Motor neuron (in vitro differentiated cells): Measurements from ENCODE around the gene DGCR6L. TPM values are rescaled to one million over a fixed set of nuclear protein-coding genes. Genes with fewer than 3 reads are reported as not detected.
"Not testable (repeated sequence)": the region's sequence is repeated elsewhere in the genome, so short reads cannot be mapped to it uniquely, and the experiment has no call there.

Experiments
- ATAC-seq, 8 experiments: fragments of 200-7000 bp; cut with Tn5 transposase; replicated peaks in 6 of 8; 2 replicates each; pipeline ENCODE4 v1.8.0; 2021; ENCODE audit warnings: mild to moderate bottlenecking in 8 of 8, moderate library complexity in 8 of 8
- H3K27ac ChIP-seq, 2 donors: fragments of 250-450 bp; sonication (Bioruptor Pico); 2 replicates each; pipeline ENCODE4 v1.9.0; 2021; ENCODE audit warnings: antibody characterized with exemption in 2 of 2, mild to moderate bottlenecking in 2 of 2, moderate library complexity in 1 of 2
- H3K4me1 ChIP-seq, 2 donors: fragments of 250-450 bp; sonication (Bioruptor Pico); replicated peaks in 1 of 2; 2 replicates each; pipeline ENCODE4 v1.6.1; 2021; ENCODE audit warnings: antibody characterized with exemption in 2 of 2, mild to moderate bottlenecking in 2 of 2, moderate library complexity in 1 of 2
- H3K4me3 ChIP-seq, 5 donors: fragments of 250-450 bp; sonication (Bioruptor Pico); 2 replicates each; pipeline ENCODE4 v1.9.0; 2021; ENCODE audit warnings: antibody characterized with exemption in 5 of 5, mild to moderate bottlenecking in 5 of 5, moderate library complexity in 4 of 5
- WGBS, 10 experiments: fragments of 450-650 bp; shearing (Covaris generic); methylation state at CpG; one replicate each; pipeline ENCODE4 v1.0.0; 2022; 5-methylcytosine and 5-hydroxymethylcytosine counted together
- in situ Hi-C, 9 experiments: fragments of 400-800 bp; cut with MboI; loops; one replicate each; pipeline ENCODE4 v1.15.0; 2021; ENCODE audit warnings: low sequenced_read_pairs in 9 of 9, low pct_unique_long_range_greater_than_20kb in 2 of 9; ENCODE audit not compliant: unreplicated experiment in 9 of 9
- total RNA-seq, 8 experiments: library from RNA; unstranded; fragments of 300-600 nt; gene quantifications; 2 replicates each; pipeline versions ENCODE4 v1.2.3 to v1.2.4, GENCODE V29; 2022

Gene DGCR6L
- total RNA-seq, 8 experiments from 2014 or later = 31.4 to 62.4 (median 41.0) TPM

DNA sequence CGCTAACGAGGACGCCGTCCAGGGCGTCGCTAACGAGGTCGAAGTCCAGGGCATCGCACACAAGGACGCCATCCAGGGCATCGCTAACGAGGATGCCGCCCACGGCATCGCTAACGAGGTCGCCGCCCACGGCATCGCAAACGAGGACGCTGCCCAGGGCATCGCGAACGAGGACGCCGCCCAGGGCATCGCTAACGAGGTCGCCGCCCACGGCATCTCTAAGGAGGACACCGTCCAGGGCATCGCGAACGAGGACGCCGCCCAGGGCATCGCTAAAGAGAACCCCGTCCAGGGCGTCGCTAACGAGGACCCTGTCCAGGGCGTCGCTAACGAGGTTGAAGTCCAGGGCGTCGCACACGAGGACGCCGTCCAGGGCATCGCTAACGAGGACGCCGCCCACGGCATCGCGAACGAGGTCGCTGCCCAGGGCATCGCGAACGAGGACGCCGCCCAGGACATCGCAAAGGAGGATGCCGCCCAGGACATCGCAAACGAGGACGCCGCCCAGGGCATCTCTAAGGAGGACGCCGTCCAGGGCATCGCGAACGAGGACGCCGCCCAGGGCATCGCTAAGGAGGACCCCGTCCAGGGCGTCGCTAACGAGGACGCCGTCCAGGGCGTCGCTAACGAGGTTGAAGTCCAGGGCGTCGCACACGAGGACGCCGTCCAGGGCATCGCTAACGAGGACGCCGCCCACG, 36.2 kb upstream of the DGCR6L start:
- in situ Hi-C loops, H3K4me1 ChIP-seq, ATAC-seq, H3K4me3 ChIP-seq, H3K27ac ChIP-seq: not testable (repeated sequence)
- WGBS, 10 experiments = 80 to 100% (median 91%) methylated on average over 2 to 26 of the region's 98 CpGs; no CpG with 5 or more reads in 6 of the 10 experiments

DNA sequence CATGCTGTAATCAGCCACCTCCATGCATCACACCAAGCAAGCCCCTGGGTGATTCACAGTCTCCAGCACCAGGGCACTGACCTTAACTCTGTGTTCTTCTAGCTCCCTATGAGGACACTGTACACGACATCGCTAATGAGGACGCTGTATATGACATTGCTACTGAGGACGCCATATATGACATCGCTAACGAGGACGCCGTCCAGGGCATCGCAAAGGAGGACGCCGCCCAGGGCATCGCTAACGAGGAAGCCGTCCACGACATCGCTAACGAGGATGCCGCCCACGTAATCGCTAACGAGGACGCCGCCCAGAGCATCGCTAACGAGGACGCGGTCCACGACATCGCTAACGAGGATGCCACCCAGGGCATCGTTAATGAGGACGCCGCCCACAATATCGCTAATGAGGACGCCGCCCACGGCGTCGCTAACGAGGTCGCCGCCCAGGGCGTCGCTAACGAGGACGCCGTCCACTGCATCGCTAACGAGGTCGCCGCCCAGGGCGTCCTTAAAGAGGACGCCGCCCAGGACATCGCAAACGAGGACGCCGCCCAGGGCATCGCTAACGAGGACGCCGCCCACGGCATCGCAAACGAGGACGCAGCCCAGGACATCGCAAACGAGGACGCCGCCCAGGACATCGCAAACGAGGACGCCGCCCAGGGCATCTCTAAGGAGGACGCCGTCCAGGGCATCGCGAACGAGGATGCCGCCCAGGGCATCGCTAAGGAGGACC, 34.5 kb upstream of the DGCR6L start:
- Histone ChIP-seq H3K4me1 (no peaks in the 10 kb centered on the region), H3K4me3 (no peak overlapping the region), H3K27ac (no peak overlapping the region)
- ATAC-seq = no peak
- 54 to 100% (median 93%) methylated on average over 1 to 30 of the region's 81 CpGs; no CpG with 5 or more reads in 3 of the 10 experiments for WGBS, 10 experiments
- in situ Hi-C loops = no loop called here

DNA sequence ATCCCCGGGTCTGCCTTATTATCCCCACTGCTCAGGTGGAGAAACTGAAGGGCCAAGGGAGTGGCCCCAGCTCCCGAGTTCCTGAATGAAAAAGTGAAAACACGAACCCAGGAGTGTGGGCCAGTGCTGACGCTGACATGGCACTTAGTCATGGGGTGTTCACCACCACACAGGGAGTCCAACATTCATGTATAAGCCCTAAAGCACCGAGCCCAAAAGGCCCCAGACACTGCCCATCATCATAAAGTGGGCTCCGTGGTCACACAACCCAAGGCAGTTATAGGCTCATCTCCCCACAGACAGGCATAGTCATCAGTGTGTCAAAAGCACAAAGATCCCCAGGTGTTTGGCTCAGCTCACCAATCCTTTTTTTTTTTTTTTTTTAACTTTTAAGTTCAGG, 32.7 kb upstream of the DGCR6L start:
- in situ Hi-C loops, H3K27ac ChIP-seq, H3K4me1 ChIP-seq, ATAC-seq, H3K4me3 ChIP-seq: not testable (repeated sequence)
- WGBS, 10 experiments = 33 to 80% methylated on average over 1 of the region's 6 CpGs; no CpG with 5 or more reads in 8 of the 10 experiments

DNA sequence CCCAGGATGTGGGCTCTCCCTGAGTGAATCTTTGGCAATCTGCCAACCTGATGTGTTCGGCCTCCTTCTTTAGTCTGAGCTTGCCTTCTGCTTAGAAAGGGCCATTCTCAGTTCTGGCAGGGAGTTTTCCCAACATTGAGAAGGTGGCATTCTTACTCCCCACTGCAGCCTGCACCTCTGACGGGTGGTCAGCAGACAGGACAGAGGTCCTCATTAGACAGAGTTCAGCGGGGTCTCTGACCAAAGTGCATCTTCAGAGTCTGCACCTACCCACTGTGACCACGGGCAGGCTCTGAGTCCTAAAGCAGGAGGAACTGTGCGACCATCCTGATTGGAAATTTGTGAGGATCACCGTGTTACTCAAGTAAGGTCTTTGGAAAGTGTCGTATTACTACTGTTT, 26.7 kb upstream of the DGCR6L start:
- in situ Hi-C loops = not testable (repeated sequence)

DNA sequence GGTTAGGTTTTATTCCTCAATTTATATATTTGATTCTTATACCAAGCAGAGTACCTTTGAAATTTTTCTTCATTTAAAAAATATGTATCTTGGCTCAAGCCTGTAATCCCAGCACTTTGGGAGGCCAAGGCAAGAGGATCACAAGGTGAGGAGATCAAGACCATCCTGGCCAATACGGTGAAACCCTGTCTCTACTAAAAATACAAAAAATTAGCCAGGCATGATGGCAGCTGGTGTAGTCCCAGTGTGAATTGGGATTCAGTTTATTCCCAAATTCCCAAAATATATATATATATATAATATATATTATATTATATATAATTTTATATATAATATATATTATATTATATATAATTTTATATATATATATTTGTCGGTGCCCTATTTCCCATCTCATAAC, 18.4 kb upstream of the DGCR6L start:
- in situ Hi-C loops, H3K4me1 ChIP-seq, H3K4me3 ChIP-seq, H3K27ac ChIP-seq, ATAC-seq: not testable (repeated sequence)
- WGBS, 10 experiments = 7 to 100% (median 75%) methylated on average over 1 to 2 of the region's 2 CpGs

More for the DNA sequence above, 26.7 kb upstream of the DGCR6L start:
- H3K4me3 ChIP-seq, H3K4me1 ChIP-seq, ATAC-seq, H3K27ac ChIP-seq: not testable (repeated sequence)
- WGBS, 10 experiments = no CpG with 5 or more reads among the region's 7 CpGs

DNA sequence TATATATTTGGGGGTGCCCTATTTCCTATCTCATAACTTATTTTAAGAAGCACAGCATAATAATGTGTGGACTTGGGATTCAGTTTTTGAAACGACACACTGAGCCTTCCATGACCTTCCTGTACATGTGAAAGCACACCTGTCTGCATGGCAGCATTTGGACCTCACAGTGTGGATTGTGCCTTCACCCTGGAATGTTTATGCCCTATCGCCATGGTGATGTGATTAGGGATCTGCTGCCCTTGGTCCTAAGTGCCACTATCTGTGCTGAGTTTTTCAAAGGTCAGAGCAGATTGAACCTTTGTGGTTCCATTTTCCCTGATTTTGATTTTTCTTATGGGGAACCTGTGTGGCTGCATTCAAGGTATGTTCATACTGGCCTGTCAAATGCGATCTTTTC, 17.9 kb upstream of the DGCR6L start:
- H3K27ac ChIP-seq, in situ Hi-C loops, ATAC-seq, H3K4me3 ChIP-seq, H3K4me1 ChIP-seq: not testable (repeated sequence)
- 50 to 83% (median 73%) methylated on average over 1 to 2 of the region's 3 CpGs; no CpG with 5 or more reads in 5 of the 10 experiments for WGBS, 10 experiments

DNA sequence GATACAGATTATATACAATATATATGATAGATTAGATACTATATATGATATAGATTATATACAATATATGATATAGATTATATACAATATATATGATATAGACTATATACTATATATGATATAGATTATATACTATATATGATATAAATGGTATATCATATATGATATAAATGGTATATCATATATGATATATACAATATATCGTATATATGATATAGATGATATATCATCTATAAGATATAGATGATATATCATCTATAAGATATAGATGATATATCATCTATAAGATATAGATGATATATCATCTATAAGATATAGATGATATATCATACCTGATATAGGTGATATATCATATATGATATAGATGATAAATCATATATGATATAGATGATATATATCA, 16.7 kb upstream of the DGCR6L start:
- H3K27ac ChIP-seq, H3K4me1 ChIP-seq, H3K4me3 ChIP-seq, ATAC-seq, in situ Hi-C loops: not testable (repeated sequence)
- WGBS, 10 experiments = 33 to 100% (median 89%) methylated on average over 1 of the region's 1 CpG; no CpG with 5 or more reads in 3 of the 10 experiments

DNA sequence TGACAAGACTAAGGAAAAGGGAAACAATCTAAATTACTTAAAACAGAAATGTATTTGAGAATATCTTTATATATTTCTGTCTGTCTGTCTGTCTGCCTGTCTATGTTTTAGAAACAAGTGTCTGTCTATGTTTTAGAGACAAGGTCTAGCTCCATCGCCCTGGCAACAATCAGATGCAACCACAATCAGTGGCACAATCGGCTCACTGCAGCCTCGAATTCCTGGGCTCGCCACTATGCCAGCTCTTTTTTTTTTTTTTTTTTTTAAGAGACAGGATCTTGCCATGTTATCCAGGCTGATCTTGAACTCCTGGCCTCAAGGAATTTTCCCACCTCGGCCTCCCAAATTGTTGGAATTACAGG, 8.7 kb upstream of the DGCR6L start:
- in situ Hi-C loops = not testable (repeated sequence)

DNA sequence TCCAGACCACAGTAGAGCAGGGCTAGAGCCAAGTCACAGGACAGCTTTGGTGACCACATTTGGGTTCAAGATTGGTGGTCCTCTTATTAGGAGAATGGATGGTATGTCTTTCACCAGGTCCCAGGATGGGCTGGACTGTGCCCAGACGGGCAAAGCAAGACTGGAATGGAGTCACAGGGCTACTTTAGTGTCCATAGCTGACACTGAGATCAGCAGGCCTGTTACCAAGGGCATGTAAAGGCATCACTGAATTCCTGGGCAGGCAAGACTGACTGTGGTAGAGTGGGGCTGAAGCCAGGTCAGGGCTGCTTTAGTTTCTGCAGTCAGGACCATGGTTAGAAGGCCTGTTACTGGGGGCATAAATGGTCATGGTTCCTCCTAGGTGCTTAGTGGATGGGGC, 6.1 kb upstream of the DGCR6L start:
- no CpG with 5 or more reads among the region's 1 CpG for WGBS, 10 experiments
- H3K27ac ChIP-seq, in situ Hi-C loops, H3K4me3 ChIP-seq, ATAC-seq: not testable (repeated sequence)
- peaks cover 6 to 19% of the 10 kb centered on the region in 2 donors for H3K4me1 ChIP-seq

More for the DNA sequence above, 8.7 kb upstream of the DGCR6L start:
- 27 to 82% (median 80%) methylated on average over 1 to 4 of the region's 5 CpGs; no CpG with 5 or more reads in 7 of the 10 experiments for WGBS, 10 experiments
- not testable (repeated sequence) for H3K4me1 ChIP-seq, H3K27ac ChIP-seq, H3K4me3 ChIP-seq, ATAC-seq

DNA sequence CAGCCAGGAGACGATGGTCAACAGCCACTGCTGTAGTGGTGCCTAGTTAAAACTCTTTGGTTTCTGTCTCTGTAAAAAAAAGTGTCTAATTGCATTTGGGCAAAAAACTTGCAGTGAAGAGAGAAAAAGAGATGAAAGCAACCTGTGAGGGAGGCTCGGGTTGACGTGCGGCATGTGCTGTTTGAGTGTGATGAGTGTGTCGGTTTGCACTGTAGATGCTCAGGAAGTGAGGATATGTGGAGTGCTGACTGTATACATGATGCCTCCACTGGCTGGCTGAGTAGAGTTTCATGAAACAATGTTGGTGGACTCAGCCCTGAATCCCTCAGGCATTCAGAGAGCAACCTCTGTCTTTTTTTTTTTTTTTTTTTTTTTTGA, 4.3 kb upstream of the DGCR6L start:
- Histone ChIP-seq H3K4me1 (peaks cover 9 to 22% of the 10 kb centered on the region in 2 donors), H3K27ac (no peak overlapping the region), H3K4me3 (no peak overlapping the region)
- in situ Hi-C loops = no loop called here
- ATAC-seq = no peak
- WGBS, 10 experiments = 7 to 100% (median 87%) methylated on average over 1 to 5 of the region's 5 CpGs; no CpG with 5 or more reads in 2 of the 10 experiments

DNA sequence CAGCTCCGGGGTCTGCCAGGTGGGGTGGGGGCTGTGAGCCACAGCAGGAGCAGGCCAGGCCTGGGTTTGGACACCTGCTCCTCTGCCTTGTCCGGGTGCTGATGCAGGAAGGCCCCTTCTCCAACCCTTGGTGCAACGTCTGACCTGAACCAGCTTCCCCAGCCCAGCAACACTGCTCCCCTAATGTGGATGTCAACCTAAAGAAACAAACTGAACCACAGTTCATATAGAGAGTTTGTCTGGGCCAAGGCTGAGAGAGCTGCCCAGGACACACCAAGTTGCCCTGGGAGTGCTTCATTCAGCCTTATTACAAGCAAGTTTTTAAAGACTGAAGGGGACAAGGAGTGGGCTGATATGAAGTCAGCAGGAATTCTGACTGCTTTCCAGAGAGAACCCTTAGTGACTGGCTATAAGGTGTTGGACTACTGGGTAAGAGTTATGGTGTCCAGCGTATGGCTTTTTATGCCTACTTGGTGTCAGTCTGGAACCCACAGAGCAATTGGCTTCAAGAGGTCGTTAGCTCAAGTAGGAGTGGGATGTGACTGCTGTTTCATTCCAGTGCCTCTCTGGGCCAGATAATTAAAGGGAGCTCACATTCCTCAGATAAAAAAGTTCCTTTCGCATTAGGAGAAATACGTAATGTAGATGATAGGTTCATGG, 1.8 kb upstream of the DGCR6L start:
- ATAC-seq, in situ Hi-C loops: not testable (repeated sequence)
- Histone ChIP-seq H3K4me1 (peaks cover 30 to 40% of the 10 kb centered on the region in 2 donors), H3K27ac (peak overlapping the region; percentile 35 to 83), H3K4me3 (peak overlapping the region in 2 of 5 donors; percentile 72 to 99)
- WGBS, 10 experiments = 17 to 100% (median 81%) methylated on average over 1 to 3 of the region's 7 CpGs; no CpG with 5 or more reads in 5 of the 10 experiments

DNA sequence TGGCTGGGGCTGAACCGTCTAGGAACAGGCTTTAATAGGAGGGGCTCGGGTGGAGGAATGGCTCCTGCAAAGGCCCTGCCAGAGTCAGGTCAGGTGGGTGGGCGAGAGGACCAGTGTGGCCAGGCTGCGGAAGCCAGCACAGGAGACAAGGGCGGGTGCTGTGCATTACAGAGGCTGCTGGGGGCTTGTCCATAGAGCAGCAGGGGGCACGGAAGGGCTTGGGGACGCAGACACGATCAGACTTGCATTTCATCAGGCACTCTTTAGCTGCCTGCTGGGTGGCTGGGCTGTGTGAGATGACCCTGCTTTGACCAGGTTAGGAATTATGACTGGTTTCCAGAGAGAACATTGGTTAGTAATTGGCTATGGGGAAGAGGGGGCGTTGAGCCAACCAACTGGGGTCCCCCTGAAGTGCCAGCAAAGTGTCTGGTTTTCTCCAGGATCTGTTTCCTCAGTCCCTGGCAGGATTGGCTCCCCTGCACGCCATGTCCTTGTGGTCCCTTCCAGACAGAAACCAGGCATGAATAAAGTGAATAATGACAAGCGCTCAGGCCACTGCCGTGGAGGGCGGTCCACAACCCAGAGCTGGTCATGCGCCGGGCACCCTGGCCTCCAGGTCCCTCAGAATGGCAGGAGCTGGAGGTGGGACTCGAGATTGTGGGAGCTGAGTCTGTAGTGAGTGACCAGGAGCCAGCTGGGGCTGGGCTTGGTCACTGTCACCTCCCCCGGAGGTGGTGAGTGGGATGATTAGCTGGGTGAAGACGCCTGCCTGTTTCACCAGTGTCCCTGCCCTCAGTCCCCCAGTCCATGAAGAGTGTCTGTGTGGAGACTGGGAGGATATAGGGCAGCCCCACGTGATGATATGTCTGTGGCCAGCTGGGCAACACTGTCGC, 1.0 kb upstream of the DGCR6L start:
- Histone ChIP-seq H3K4me3 (peak overlapping the region; percentile 72 to 99 (median 86)), H3K4me1 (peaks cover 30 to 40% of the 10 kb centered on the region in 2 donors), H3K27ac (peak overlapping the region; percentile 83 to 90)
- peak in 7 of 8 experiments; percentile 6 to 51 (median 45) for ATAC-seq
- 0 to 60% (median 27%) methylated on average over 1 to 5 of the region's 20 CpGs; no CpG with 5 or more reads in 4 of the 10 experiments for WGBS, 10 experiments
- in situ Hi-C loops = not testable (repeated sequence)
